CD4-positive, alpha-beta T cell (primary cell): ENCODE data around the gene ZNF444. TPM values are rescaled to one million over a fixed set of nuclear protein-coding genes. Genes with fewer than 3 reads are reported as not detected.

Experiments used
- ATAC-seq: fragments of 200-7000 bp; cut with Tn5 transposase; one replicate; pipeline ENCODE4 v1.10.0; 2022; ENCODE audit warnings: mild to moderate bottlenecking; ENCODE audit not compliant: poor library complexity
- CTCF ChIA-PET: fragments of 350-600 bp; sonication (Branson Sonifier 250); formaldehyde crosslinking; loops from one replicate; lab custom pipeline; 2021; ENCODE audit warnings: antibody characterized with exemption, inconsistent platforms; lab: Charles Lee
- POLR2A ChIA-PET: fragments of 350-600 bp; sonication (Branson Sonifier 250); formaldehyde crosslinking; loops from one replicate; lab custom pipeline; 2021; ENCODE audit warnings: antibody characterized with exemption, inconsistent platforms; lab: Charles Lee
- DNase-seq, 14 experiments: peaks; one replicate each; pipeline ENCODE4 v3.0.0-alpha.2; 2013 to 2020; ENCODE audit warnings: mixed read lengths in 2 of 14
- H3K27ac ChIP-seq, 2 donors: one replicate each; pipeline versions ENCODE4 v1.5.1 to v1.7.0; 2013; ENCODE audit warnings: low read length in 2 of 2, low read depth in 1 of 2, mild to moderate bottlenecking in 1 of 2
- H3K27me3 ChIP-seq, 2 experiments: 1 replicate in 1 of 2; 2 replicates in 1 of 2; pipeline versions ENCODE4 v1.6.1 to v1.7.0; 2013; ENCODE audit warnings: low read length in 2 of 2, control low read depth in 1 of 2, mild to moderate bottlenecking in 1 of 2, moderate library complexity in 1 of 2; ENCODE audit not compliant: insufficient read depth in 2 of 2, control insufficient read depth in 1 of 2
- H3K36me3 ChIP-seq: one replicate; pipeline ENCODE4 v1.6.1; 2013; ENCODE audit warnings: low read length, control low read depth; ENCODE audit not compliant: insufficient read depth
- H3K4me1 ChIP-seq: one replicate; pipeline ENCODE4 v1.6.1; 2013; ENCODE audit warnings: low read length, control low read depth; ENCODE audit not compliant: insufficient read depth
- H3K4me3 ChIP-seq: one replicate; pipeline ENCODE4 v1.5.1; 2013; ENCODE audit warnings: mild to moderate bottlenecking, low read length, moderate library complexity
- H3K9me3 ChIP-seq, 2 experiments: 1 replicate in 1 of 2; 2 replicates in 1 of 2; pipeline versions ENCODE4 v1.6.1 to v1.7.0; 2013; ENCODE audit warnings: low read length in 2 of 2, mild to moderate bottlenecking in 2 of 2, control low read depth in 1 of 2, moderate library complexity in 1 of 2; ENCODE audit not compliant: control insufficient read depth in 1 of 2, insufficient read depth in 1 of 2
- H3K27ac Mint-ChIP-seq: one replicate; pipeline ENCODE4 v1.8.0; 2020; ENCODE audit warnings: mixed read lengths
- H3K27me3 Mint-ChIP-seq: one replicate; pipeline ENCODE4 v1.8.0; 2021; ENCODE audit warnings: mixed read lengths
- H3K36me3 Mint-ChIP-seq: one replicate; pipeline ENCODE4 v1.8.0; 2021; ENCODE audit warnings: low read depth, mixed read lengths
- H3K4me1 Mint-ChIP-seq: one replicate; pipeline ENCODE4 v1.8.0; 2021; ENCODE audit warnings: low read depth, mixed read lengths
- H3K4me3 Mint-ChIP-seq: one replicate; pipeline ENCODE4 v1.8.0; 2020; ENCODE audit warnings: mild to moderate bottlenecking, mixed read lengths
- H3K9me3 Mint-ChIP-seq: one replicate; pipeline ENCODE4 v1.8.0; 2020; ENCODE audit warnings: mixed read lengths
- intact Hi-C, 2 experiments: fragments of 100-400 bp; cut with DNase I in 1 of 2; cut with micrococcal nuclease in 1 of 2; formaldehyde crosslinking; loops; one replicate each; pipeline versions ENCODE4 v1.15.1 to v1.9.0; 2023 to 2025; cut with DNase I, micrococcal nuclease
- total RNA-seq, 174 experiments: library from RNA in 2 of 174; stranded (reverse) in 2 of 174; gene quantifications; one replicate each; pipeline ENCODE4 v1.2.3 and lab custom pipeline; 2021 to 2026
- TF ChIP-seq, protein P1 (sequence below): fragments of 200-600 bp; IDR thresholded peaks from one replicate; pipeline ENCODE4 v1.8.0; 2022; ENCODE audit warnings: antibody characterized with exemption, mild to moderate bottlenecking

ZNF444 gene
- total RNA-seq, 2 experiments from 2014 or later, result 13.5 TPM

DNA sequence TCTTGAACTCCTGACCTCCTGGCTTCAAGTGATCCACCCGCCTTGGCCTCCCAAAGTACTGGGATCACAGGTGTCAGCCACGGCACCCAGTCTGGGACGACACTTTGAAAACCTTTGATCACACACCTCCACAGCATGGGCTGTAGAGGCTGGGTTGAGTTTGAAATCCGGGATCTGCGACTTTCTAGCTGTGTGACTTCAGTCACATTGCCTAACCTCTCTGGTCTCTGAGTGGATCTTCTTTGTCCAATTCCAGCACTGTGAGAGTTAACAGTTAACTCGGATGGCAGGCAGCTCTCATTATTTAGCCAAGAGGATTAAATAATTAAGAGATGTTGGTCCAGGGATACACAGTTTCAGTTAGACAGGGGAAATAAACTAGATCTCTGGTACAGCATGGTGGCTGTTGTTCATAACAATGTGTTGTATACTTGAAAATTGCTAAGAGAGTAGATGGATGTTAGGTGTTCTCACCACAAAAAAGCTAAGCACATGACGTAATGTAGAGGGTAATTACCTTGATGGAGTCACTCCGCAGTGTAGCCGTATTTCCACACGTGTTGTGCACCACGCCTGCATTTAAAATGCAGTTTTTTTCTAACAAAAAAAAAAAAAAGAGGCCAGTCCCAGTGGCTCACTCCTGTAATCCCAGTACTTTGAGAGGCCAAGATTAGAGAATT lies 36.6 kb downstream of the ZNF444 start:
- ChIA-PET CTCF (interaction anchor here (0.7 kb wide), 1 partner anchor 22 kb away, joined by 4 read pairs; no protein-coding TSS in a partner anchor), POLR2A (no interaction called here)
- Histone ChIP-seq H3K27ac (no peak overlapping the region), H3K36me3 (no peaks in the 10 kb centered on the region), H3K9me3 (no peaks in the 10 kb centered on the region), H3K4me1 (no peaks in the 10 kb centered on the region), H3K4me3 (no peak overlapping the region), H3K27me3 (peaks cover 0 to 2% of the 10 kb centered on the region in 2 experiments)
- no peaks in the 10 kb centered on the region for H3K36me3 Mint-ChIP-seq
- TF ChIP-seq, protein P1, sequence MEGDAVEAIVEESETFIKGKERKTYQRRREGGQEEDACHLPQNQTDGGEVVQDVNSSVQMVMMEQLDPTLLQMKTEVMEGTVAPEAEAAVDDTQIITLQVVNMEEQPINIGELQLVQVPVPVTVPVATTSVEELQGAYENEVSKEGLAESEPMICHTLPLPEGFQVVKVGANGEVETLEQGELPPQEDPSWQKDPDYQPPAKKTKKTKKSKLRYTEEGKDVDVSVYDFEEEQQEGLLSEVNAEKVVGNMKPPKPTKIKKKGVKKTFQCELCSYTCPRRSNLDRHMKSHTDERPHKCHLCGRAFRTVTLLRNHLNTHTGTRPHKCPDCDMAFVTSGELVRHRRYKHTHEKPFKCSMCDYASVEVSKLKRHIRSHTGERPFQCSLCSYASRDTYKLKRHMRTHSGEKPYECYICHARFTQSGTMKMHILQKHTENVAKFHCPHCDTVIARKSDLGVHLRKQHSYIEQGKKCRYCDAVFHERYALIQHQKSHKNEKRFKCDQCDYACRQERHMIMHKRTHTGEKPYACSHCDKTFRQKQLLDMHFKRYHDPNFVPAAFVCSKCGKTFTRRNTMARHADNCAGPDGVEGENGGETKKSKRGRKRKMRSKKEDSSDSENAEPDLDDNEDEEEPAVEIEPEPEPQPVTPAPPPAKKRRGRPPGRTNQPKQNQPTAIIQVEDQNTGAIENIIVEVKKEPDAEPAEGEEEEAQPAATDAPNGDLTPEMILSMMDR, result no peak
- no peaks in the 10 kb centered on the region for H3K4me1 Mint-ChIP-seq
- H3K27me3 Mint-ChIP-seq, result peaks cover 6% of the 10 kb centered on the region
- no peak overlapping the region for H3K4me3 Mint-ChIP-seq
- no peak for DNase-seq
- intact Hi-C loops, result no loop called here
- no peak for ATAC-seq
- H3K27ac Mint-ChIP-seq, result no peak overlapping the region
- H3K9me3 Mint-ChIP-seq, result no peaks in the 10 kb centered on the region

- no peak overlapping the region for H3K27ac Mint-ChIP-seq
- no peaks in the 10 kb centered on the region for H3K4me1 Mint-ChIP-seq
- no peaks in the 10 kb centered on the region for H3K4me1 ChIP-seq
- intact Hi-C loops, result no loop called here
- ChIA-PET CTCF (no interaction called here), POLR2A (no interaction called here)
- no peak overlapping the region for H3K4me3 ChIP-seq
- H3K9me3 ChIP-seq, result no peaks in the 10 kb centered on the region
- H3K36me3 Mint-ChIP-seq, result no peaks in the 10 kb centered on the region
- H3K36me3 ChIP-seq, result no peaks in the 10 kb centered on the region
- H3K27me3 ChIP-seq, result peaks cover 0 to 2% of the 10 kb centered on the region in 2 experiments
- TF ChIP-seq, protein P1, result no peak
- H3K27me3 Mint-ChIP-seq, result peaks cover 17% of the 10 kb centered on the region
- no peak for ATAC-seq
- H3K4me3 Mint-ChIP-seq, result no peak overlapping the region
- no peaks in the 10 kb centered on the region for H3K9me3 Mint-ChIP-seq
- no peak for DNase-seq
- no peak overlapping the region for H3K27ac ChIP-seq
These were observed 48.7 kb downstream of the ZNF444 start for GRCh38 chr19:56189785-56190184.

DNA sequence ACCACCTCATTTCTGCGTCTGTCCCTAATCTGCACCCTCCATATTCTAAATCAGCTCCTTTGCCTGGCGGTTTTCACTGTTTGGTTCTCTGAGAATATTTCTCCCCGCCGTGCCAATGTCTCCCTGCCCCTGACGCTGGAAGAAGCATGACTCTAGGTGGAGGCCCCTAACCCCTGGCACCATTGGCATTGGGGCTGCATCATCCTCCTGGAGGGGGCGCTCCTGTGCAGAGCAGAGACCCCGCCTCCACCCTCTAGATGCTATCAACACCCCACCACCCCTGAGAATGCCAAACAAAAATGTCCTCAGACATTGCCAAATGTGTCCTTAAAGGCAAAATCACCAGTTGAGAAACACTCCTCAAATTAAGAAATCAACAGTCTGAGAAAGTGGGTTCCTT lies 50.0 kb downstream of the ZNF444 start:
- Histone ChIP-seq H3K27ac (no peak overlapping the region), H3K9me3 (no peaks in the 10 kb centered on the region), H3K27me3 (peaks cover 0 to 2% of the 10 kb centered on the region in 2 experiments), H3K36me3 (no peaks in the 10 kb centered on the region), H3K4me1 (no peaks in the 10 kb centered on the region), H3K4me3 (no peak overlapping the region)
- intact Hi-C loops, result no loop called here
- ATAC-seq (no peak), DNase-seq (no peak)
- Mint-ChIP-seq H3K27me3 (peaks cover 4% of the 10 kb centered on the region), H3K4me3 (no peak overlapping the region), H3K9me3 (no peaks in the 10 kb centered on the region), H3K27ac (no peak overlapping the region), H3K36me3 (no peaks in the 10 kb centered on the region), H3K4me1 (no peaks in the 10 kb centered on the region)
- TF ChIP-seq, protein P1, result no peak
- ChIA-PET POLR2A (no interaction called here), CTCF (no interaction called here)
